Measurements from ENCODE around the gene LPCAT1. TPM values are rescaled to one million over a fixed set of nuclear protein-coding genes. Genes with fewer than 3 reads are reported as not detected.

LPCAT1 gene
- total RNA-seq, 4 donors from 2014 or later = 18.9 to 47.5 (median 29.2) TPM

DNA sequence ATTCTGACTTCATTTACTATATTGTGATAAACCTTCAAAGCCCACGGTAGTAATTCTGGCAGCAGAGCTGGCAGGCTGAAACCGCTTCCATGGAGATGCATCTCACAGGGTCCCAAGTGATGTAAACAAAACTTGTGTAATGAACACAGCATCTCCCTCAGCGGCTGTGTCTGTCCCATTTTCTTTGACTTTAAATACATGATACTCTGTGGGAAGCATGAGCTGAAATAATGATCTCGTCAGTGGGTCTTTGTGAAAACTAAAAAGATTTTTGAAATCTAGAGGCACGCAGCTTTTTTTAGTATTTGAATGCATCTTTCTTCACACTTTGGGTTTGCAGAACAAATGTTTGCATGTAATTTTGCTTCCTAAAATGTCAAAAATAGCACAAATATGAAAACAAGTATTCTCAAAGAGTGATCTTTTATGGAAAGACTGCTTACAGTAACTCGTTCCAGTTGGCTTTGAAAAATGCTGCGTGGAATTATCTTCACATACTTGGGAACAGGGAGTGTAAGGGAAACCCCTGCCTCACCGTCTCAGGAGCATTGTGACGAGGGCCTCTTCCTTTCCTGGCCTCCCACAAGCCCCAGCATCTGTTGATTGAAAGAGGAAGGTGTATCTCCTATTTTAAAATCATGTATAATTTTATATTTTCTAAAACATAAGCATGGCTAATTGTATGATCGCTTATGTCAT is 18.1 kb upstream of the LPCAT1 start:
- TF ChIP-seq, protein P1, sequence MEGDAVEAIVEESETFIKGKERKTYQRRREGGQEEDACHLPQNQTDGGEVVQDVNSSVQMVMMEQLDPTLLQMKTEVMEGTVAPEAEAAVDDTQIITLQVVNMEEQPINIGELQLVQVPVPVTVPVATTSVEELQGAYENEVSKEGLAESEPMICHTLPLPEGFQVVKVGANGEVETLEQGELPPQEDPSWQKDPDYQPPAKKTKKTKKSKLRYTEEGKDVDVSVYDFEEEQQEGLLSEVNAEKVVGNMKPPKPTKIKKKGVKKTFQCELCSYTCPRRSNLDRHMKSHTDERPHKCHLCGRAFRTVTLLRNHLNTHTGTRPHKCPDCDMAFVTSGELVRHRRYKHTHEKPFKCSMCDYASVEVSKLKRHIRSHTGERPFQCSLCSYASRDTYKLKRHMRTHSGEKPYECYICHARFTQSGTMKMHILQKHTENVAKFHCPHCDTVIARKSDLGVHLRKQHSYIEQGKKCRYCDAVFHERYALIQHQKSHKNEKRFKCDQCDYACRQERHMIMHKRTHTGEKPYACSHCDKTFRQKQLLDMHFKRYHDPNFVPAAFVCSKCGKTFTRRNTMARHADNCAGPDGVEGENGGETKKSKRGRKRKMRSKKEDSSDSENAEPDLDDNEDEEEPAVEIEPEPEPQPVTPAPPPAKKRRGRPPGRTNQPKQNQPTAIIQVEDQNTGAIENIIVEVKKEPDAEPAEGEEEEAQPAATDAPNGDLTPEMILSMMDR (IDR thresholded peaks at IDR 0.05; ENCODE audit: low read depth) = no peak

DNA sequence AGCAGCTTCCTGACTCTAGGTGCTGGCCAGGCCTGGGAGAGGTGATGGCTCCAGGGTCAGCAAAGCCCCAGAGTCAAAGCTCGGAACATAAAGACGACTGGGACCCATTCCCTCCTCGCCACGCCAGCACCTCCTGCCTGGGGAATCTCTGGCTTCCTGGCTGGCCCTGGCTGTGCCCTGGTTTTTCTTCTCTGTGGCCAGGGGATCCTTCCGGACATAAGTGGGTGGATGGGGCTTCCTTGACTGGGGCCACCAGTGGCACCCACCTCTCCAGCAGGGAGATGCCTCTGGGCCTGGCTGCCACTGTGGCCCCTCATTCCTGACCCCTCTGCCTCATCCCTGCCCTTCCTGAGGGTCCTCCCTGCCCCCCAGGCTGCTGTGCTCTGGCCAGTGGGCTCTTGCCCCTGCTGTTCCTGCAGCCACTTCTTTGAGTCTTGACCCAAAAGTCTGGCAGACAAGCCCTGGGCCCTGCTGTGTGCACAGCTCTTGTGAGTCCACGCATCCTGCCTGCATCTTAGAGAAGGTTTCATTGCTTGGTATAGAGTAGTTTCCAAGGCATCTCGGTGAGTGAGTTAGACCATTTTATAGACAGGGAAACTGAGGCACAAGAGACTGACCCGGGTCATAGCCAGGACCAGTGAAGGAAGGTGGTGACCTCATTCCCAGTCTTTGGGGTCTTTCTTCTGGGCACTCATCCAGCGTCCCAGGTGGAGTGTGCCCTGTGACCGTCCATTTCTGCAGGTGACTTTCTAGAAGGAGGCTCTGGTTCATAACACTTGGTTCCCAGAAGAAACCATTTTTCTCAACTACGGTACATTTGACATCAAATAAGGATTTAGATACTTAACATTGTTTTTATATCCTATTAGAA is 17.3 kb upstream of the LPCAT1 start:
- TF ChIP-seq, protein P1 (IDR thresholded peaks at IDR 0.05; ENCODE audit: low read depth) = no peak

DNA sequence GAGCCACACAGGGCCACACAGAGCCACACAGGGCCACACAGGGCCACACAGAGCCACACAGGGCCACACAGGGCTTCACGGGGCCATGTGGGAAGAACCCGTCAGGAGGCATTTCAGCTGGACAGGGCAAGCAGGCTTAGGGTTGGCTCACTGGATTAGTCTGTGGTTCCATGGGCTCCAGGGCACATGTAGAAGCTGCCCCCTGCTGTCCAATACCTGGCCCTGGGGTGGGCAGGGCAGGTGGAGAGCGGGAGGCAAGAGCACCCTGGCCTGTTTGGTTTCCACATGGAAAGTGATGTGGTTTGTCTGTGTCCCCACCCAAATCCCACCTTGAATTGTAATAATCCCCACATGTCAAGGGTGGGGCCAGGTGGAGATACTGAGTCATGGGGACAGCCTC is 16.4 kb upstream of the LPCAT1 start:
- TF ChIP-seq, protein P1 (IDR thresholded peaks at IDR 0.05; ENCODE audit: low read depth) = no peak

DNA sequence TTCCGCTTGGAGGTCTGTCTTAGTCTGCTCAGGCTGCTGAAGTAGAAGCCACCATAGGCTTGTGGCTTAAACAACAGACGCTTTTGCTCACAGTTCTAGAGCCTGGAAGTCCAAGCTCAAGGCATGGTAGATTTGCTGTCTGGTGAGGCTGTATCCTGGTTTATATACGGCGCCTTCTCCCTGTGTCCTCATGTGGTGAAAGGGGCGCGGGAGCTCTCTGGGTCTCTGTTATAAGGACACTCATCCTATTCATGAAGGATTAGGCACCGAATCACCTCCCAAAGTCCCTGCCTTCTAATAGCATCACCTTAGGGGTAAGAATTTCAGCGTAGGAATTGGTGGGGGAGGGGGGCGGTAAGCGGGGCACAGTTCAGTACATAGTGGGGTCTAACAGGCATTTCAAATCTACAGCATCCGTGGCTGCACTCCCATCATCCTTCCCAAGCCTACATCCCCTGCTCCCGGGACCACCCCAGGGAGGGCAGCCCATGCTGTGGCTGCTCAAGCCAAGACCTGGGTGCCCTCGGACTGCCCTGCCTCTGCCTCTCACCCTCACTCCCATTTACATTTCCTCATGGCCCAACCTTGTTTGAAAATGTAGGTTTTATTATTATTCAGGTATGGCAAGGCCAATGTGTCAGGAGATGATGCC is 15.1 kb upstream of the LPCAT1 start:
- TF ChIP-seq, protein P1 (IDR thresholded peaks at IDR 0.05; ENCODE audit: low read depth) = no peak

DNA sequence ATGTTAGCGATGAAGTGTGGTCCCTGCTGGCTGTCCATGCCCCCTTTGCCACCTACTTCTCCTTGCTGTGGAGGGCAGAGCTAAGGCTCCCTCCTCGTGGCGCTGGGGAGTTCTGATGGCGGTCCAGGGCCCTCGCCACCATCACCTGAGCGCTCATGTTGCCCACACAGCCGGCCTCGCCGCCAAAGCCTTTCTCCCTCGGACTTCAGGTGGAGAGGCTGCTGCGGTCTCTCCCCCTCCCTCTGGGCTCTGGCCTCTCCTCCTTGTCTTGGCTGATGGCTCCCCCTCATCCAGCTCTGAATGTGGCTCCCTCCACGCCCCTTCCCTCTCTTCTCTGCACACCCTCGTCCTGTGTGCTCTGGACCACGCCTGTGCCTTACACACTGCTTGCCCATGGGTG is 14.5 kb upstream of the LPCAT1 start:
- TF ChIP-seq, protein P1 (IDR thresholded peaks at IDR 0.05; ENCODE audit: low read depth) = no peak

DNA sequence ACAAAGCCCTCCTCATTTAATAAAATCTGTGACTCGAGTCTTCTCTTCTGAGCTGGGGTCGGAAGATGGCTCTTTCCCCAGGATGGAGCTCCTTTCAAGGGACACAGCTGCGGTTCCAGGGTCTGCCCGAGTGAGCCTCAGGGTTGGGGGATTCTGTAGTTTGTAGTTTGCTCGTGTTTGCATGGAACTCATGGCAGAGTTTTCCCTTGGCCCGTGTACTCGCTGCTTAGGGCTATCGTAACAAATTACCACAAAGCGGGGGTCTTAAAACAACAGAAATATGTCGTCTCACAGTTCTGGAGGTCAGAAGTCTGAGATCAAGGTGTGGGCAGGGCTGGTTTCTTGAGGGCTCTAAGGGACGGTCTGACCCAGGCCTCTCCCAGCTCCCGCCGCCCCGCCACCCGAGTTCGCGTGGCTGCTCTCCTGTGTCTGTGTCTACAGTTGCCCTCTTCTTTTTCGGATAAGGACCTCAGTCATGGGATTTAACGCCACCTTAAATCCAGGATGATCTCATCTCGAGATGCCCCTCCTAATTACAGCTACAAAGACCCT is 13.9 kb upstream of the LPCAT1 start:
- TF ChIP-seq, protein P1 (IDR thresholded peaks at IDR 0.05; ENCODE audit: low read depth) = no peak
